GM12892 (cell line): ENCODE data around the gene EHBP1L1.

Experiments used
- DNase-seq: peaks from one replicate; pipeline ENCODE4 v3.0.0; 2011; ENCODE audit not compliant: insufficient read length
- FAIRE-seq: peaks from 2 replicates; lab custom pipeline; 2011; peaks lifted over from hg19 to GRCh38; lab: Jason Lieb, UNC
- POLR2A ChIP-seq: IDR thresholded peaks from 2 replicates; pipeline ENCODE4 v1.6.1; 2011; ENCODE audit warnings: low read depth, low read length, control low read depth
- POLR2AphosphoS5 ChIP-seq: IDR thresholded peaks from 2 replicates; pipeline ENCODE4 v1.6.1; 2011; ENCODE audit warnings: low read depth, low read length, control low read depth
- TAF1 ChIP-seq: IDR thresholded peaks from 2 replicates; pipeline ENCODE4 v1.6.1; 2011; ENCODE audit warnings: low read depth, mild to moderate bottlenecking, control low read depth, low read length, borderline replicate concordance

EHBP1L1 gene

GRCh38 chr11:65538232-65538914, 37.5 kb upstream of the EHBP1L1 start:
- no peak for FAIRE-seq
- TF ChIP-seq POLR2AphosphoS5 = no peak
- TF ChIP-seq TAF1 = no peak
- no peak for TF ChIP-seq POLR2A
- DNase-seq = no peak

GRCh38 chr11:65538915-65539743, 36.7 kb upstream of the EHBP1L1 start:
- no peak for DNase-seq
- no peak for TF ChIP-seq POLR2AphosphoS5
- TF ChIP-seq POLR2A = peak; percentile 2; the same call in 1 of the 2 replicates
- TF ChIP-seq TAF1 = no peak
- no peak for FAIRE-seq

GRCh38 chr11:65539744-65540289, 36.0 kb upstream of the EHBP1L1 start:
- FAIRE-seq = no peak
- peak; percentile 89 for DNase-seq
- no peak for TF ChIP-seq TAF1
- no peak for TF ChIP-seq POLR2AphosphoS5
- no peak for TF ChIP-seq POLR2A

- TF ChIP-seq POLR2AphosphoS5 (no peak), TAF1 (no peak), POLR2A (peak; percentile 24; the same call in 1 of the 2 replicates)
- FAIRE-seq (peak; percentile 100), DNase-seq (peak; percentile 99)
These were observed 35.4 kb upstream of the EHBP1L1 start for GRCh38 chr11:65540290-65541092.

- FAIRE-seq (no peak), DNase-seq (no peak)
- TF ChIP-seq TAF1 (no peak), POLR2AphosphoS5 (no peak), POLR2A (no peak)
These were observed 34.5 kb upstream of the EHBP1L1 start for GRCh38 chr11:65541093-65541982.

GRCh38 chr11:65542738-65543390, 33.0 kb upstream of the EHBP1L1 start:
- TF ChIP-seq POLR2A (no peak), POLR2AphosphoS5 (no peak), TAF1 (no peak)
- FAIRE-seq (no peak), DNase-seq (no peak)

- no peak for FAIRE-seq
- DNase-seq = no peak
- TF ChIP-seq POLR2A (no peak), POLR2AphosphoS5 (no peak), TAF1 (no peak)
These were observed 30.0 kb upstream of the EHBP1L1 start for GRCh38 chr11:65545853-65546216.

- peak; percentile 96 for DNase-seq
- TF ChIP-seq POLR2A (no peak), POLR2AphosphoS5 (no peak), TAF1 (no peak)
- FAIRE-seq = peak; percentile 54
These were observed 29.5 kb upstream of the EHBP1L1 start for GRCh38 chr11:65546217-65546958.

- no peak for TF ChIP-seq POLR2A
- no peak for TF ChIP-seq POLR2AphosphoS5
- TF ChIP-seq TAF1 = no peak
- FAIRE-seq = no peak
- DNase-seq = no peak
These were observed 28.3 kb upstream of the EHBP1L1 start for GRCh38 chr11:65547446-65548125.
